Measurements from ENCODE around the gene PPFIA4.

DNA sequence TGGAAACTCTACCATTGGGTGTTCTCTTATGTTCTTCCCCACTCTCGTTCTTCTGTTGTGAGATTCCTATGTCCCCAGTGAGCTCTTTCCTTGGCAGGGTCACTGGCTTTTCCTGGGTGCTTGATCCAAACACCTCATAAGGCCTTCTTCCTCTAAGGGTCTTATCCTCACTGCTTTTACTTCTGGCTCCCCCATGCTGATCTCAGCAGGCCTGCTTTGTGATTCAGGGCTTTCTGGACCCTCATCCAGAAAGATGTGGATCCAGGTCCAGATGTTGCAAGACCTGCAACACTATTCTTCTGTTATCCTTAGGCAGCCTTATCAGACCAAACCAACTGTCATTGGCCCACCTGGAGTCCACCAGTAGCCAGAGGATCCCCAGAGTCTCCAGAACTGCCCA, 70.7 kb downstream of the PPFIA4 start:
- TF ChIP-seq, protein P1, sequence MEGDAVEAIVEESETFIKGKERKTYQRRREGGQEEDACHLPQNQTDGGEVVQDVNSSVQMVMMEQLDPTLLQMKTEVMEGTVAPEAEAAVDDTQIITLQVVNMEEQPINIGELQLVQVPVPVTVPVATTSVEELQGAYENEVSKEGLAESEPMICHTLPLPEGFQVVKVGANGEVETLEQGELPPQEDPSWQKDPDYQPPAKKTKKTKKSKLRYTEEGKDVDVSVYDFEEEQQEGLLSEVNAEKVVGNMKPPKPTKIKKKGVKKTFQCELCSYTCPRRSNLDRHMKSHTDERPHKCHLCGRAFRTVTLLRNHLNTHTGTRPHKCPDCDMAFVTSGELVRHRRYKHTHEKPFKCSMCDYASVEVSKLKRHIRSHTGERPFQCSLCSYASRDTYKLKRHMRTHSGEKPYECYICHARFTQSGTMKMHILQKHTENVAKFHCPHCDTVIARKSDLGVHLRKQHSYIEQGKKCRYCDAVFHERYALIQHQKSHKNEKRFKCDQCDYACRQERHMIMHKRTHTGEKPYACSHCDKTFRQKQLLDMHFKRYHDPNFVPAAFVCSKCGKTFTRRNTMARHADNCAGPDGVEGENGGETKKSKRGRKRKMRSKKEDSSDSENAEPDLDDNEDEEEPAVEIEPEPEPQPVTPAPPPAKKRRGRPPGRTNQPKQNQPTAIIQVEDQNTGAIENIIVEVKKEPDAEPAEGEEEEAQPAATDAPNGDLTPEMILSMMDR (conservative IDR thresholded peaks at IDR 0.05; ENCODE audit: low read depth, low read length): no peak
- TF ChIP-seq EZH2 (IDR thresholded peaks at IDR 0.05; ENCODE audit: low read length, unreplicated experiment) (no peak), EZH2phosphoT487 (IDR thresholded peaks at IDR 0.05; ENCODE audit: borderline replicate concordance, low read length) (no peak)

Data from PC-3 (cell line).